A549 (cell line): ENCODE measurements around the gene ZNF429. TPM values are rescaled to one million over a fixed set of nuclear protein-coding genes. Genes with fewer than 3 reads are reported as not detected.

Experiments used
- ATAC-seq, 2 experiments: fragments of 200-7000 bp in 1 of 2; fragments of >200 bp in 1 of 2; cut with Nextera tagmentation in 1 of 2; cut with Tn5 transposase in 1 of 2; 3 replicates each; pipeline versions ENCODE4 v1.8.0 to v1.9.1; 2018 to 2020; ENCODE audit warnings: mild to moderate bottlenecking in 1 of 2, moderate library complexity in 1 of 2
- CTCF ChIA-PET: fragments of 300-600 bp; sonication (Branson Sonifier 250); formaldehyde crosslinking; extraction: SDS; loops from one replicate; lab custom pipeline; 2021; ENCODE audit warnings: antibody characterized with exemption, inconsistent platforms; lab: Yijun Ruan, JAX
- POLR2A ChIA-PET: fragments of 350-600 bp; formaldehyde crosslinking; extraction: SDS; loops from one replicate; lab custom pipeline; 2021; ENCODE audit warnings: antibody characterized with exemption, inconsistent platforms; lab: Yijun Ruan, JAX
- DNase-seq, 2 experiments: peaks; one replicate each; pipeline versions ENCODE4 v3.0.0 to v3.0.0-alpha.2; 2011 to 2016; ENCODE audit warnings: low read depth in 1 of 2, low spot score in 1 of 2
- FAIRE-seq: peaks from 2 replicates; lab custom pipeline; 2011; peaks lifted over from hg19 to GRCh38; lab: Jason Lieb, UNC
- H3K27ac ChIP-seq, 2 experiments: fragments of >200 bp; sonication (Bioruptor Twin); formaldehyde crosslinking; 3 replicates each; pipeline ENCODE4 v1.5.1; 2016 to 2017
- H3K4me1 ChIP-seq: fragments of >200 bp; sonication (Bioruptor Twin); formaldehyde crosslinking; 3 replicates; pipeline ENCODE4 v1.6.1; 2016
- H3K4me2 ChIP-seq: fragments of >200 bp; sonication (Bioruptor Twin); formaldehyde crosslinking; 3 replicates; pipeline ENCODE4 v1.6.1; 2016
- H3K4me3 ChIP-seq: fragments of >200 bp; sonication (Bioruptor Twin); formaldehyde crosslinking; 3 replicates; pipeline ENCODE4 v1.5.1; 2016
- H3K9me3 ChIP-seq: fragments of >200 bp; sonication (Bioruptor Twin); formaldehyde crosslinking; 3 replicates; pipeline ENCODE4 v1.6.1; 2016
- BHLHE40 ChIP-seq: IDR thresholded peaks from 2 replicates; pipeline ENCODE4 v1.6.1; 2012; ENCODE audit warnings: low read depth, low read length, inconsistent platforms
- CBX2 ChIP-seq: fragments of 200-600 bp; sonication (generic); IDR thresholded peaks from 2 replicates; pipeline ENCODE4 v1.6.1; 2016; ENCODE audit warnings: low read depth, mild to moderate bottlenecking, borderline replicate concordance
- CHD2 ChIP-seq: fragments of 150-350 bp; IDR thresholded peaks from 2 replicates; pipeline ENCODE4 v1.6.1; 2014; ENCODE audit warnings: low read length; ENCODE audit not compliant: partially characterized antibody
- CTCF ChIP-seq: fragments of >200 bp; sonication (Bioruptor Twin); formaldehyde crosslinking; IDR thresholded peaks from 3 replicates; pipeline ENCODE4 v1.5.1; 2016
- EP300 ChIP-seq, 2 experiments: fragments of >200 bp; sonication (Bioruptor Twin); formaldehyde crosslinking; IDR thresholded peaks; 2 replicates in 1 of 2; 3 replicates in 1 of 2; pipeline ENCODE4 v1.6.1; 2016 to 2017
- ESRRA ChIP-seq: fragments of 150-350 bp; IDR thresholded peaks from 2 replicates; pipeline ENCODE4 v1.6.1; 2014; ENCODE audit warnings: mild to moderate bottlenecking, low read length, borderline replicate concordance
- FOSB ChIP-seq: fragments of 250-450 bp; sonication (Bioruptor Pico); IDR thresholded peaks from 2 replicates; pipeline ENCODE4 v1.5.0; 2020; ENCODE audit warnings: mild to moderate bottlenecking, moderate library complexity
- FOSL2 ChIP-seq, 2 experiments: fragments of 450-650 bp in 1 of 2; fragments of >200 bp in 1 of 2; sonication (Bioruptor Twin) in 1 of 2; formaldehyde crosslinking; IDR thresholded peaks; 2 replicates each; pipeline versions ENCODE4 v1.5.0 to v1.6.1; 2016 to 2020; ENCODE audit warnings: mild to moderate bottlenecking in 1 of 2, moderate library complexity in 1 of 2
- FOXS1 ChIP-seq: fragments of 250-450 bp; sonication (Bioruptor Pico); IDR thresholded peaks from 2 replicates; pipeline ENCODE4 v1.5.0; 2020; ENCODE audit warnings: mild to moderate bottlenecking, moderate library complexity
- GATA3 ChIP-seq: IDR thresholded peaks from 2 replicates; pipeline ENCODE4 v1.6.1; 2012; ENCODE audit warnings: borderline replicate concordance
- HEYL ChIP-seq: fragments of 250-450 bp; sonication (Bioruptor Pico); IDR thresholded peaks from 2 replicates; pipeline ENCODE4 v1.8.0; 2021; ENCODE audit warnings: mild to moderate bottlenecking, moderate library complexity
- HMGXB4 ChIP-seq: fragments of 250-450 bp; sonication (Bioruptor Pico); IDR thresholded peaks from 2 replicates; pipeline ENCODE4 v1.5.0; 2021; ENCODE audit warnings: mild to moderate bottlenecking, moderate library complexity, borderline replicate concordance
- HOXA7 ChIP-seq: fragments of 250-450 bp; sonication (Bioruptor Pico); IDR thresholded peaks from 2 replicates; pipeline ENCODE4 v1.5.0; 2020; ENCODE audit warnings: mild to moderate bottlenecking, moderate library complexity
- JUNB ChIP-seq: fragments of >200 bp; sonication (Bioruptor Twin); formaldehyde crosslinking; IDR thresholded peaks from 2 replicates; pipeline ENCODE4 v1.6.1; 2016
- KDM1A ChIP-seq: fragments of 200-600 bp; sonication (generic); IDR thresholded peaks from 2 replicates; pipeline ENCODE4 v1.6.1; 2016; ENCODE audit warnings: low read depth, mild to moderate bottlenecking
- KDM5A ChIP-seq: fragments of 200-600 bp; sonication (generic); IDR thresholded peaks from 2 replicates; pipeline ENCODE4 v1.6.1; 2016; ENCODE audit warnings: antibody characterized with exemption, mild to moderate bottlenecking
- MAFK ChIP-seq: fragments of 450-650 bp; IDR thresholded peaks from 2 replicates; pipeline ENCODE4 v1.6.1; 2014; ENCODE audit not compliant: partially characterized antibody
- MAX ChIP-seq: IDR thresholded peaks from 2 replicates; pipeline ENCODE4 v1.6.1; 2012
- MAZ ChIP-seq: fragments of 150-350 bp; IDR thresholded peaks from 2 replicates; pipeline ENCODE4 v1.6.1; 2014; ENCODE audit warnings: antibody characterized with exemption, low read depth, low read length, borderline replicate concordance
- NPAS2 ChIP-seq: fragments of 250-450 bp; sonication (Bioruptor Pico); IDR thresholded peaks from 2 replicates; pipeline ENCODE4 v1.8.0; 2022; ENCODE audit warnings: mild to moderate bottlenecking, moderate library complexity, borderline replicate concordance
- NR3C1 ChIP-seq: fragments of >200 bp; sonication (Bioruptor Twin); formaldehyde crosslinking; IDR thresholded peaks from 3 replicates; pipeline ENCODE4 v1.6.1; 2017
- POLR2AphosphoS2 ChIP-seq: conservative IDR thresholded peaks from 2 replicates; pipeline ENCODE4 v1.6.1; 2012; ENCODE audit warnings: low read length, improper control_type of control experiment, inconsistent platforms
- RARB ChIP-seq: fragments of 250-450 bp; sonication (Bioruptor Pico); IDR thresholded peaks from 2 replicates; pipeline ENCODE4 v1.8.0; 2021; ENCODE audit warnings: mild to moderate bottlenecking, moderate library complexity
- RCOR1 ChIP-seq: fragments of 150-350 bp; IDR thresholded peaks from 2 replicates; pipeline ENCODE4 v1.6.1; 2014; ENCODE audit warnings: antibody characterized with exemption, low read length, low read depth
- REST ChIP-seq: fragments of 200-600 bp; sonication (generic); IDR thresholded peaks from 2 replicates; pipeline ENCODE4 v1.6.1; 2016; ENCODE audit warnings: antibody characterized with exemption, mild to moderate bottlenecking, moderate library complexity
- SMC3 ChIP-seq: fragments of >200 bp; sonication (Bioruptor Twin); formaldehyde crosslinking; IDR thresholded peaks from 3 replicates; pipeline ENCODE4 v1.6.1; 2018; ENCODE audit warnings: inconsistent platforms
- SREBF2 ChIP-seq: fragments of 450-650 bp; IDR thresholded peaks from 2 replicates; pipeline ENCODE4 v1.6.1; 2014; ENCODE audit warnings: mild to moderate bottlenecking, moderate library complexity
- TFCP2L1 ChIP-seq: fragments of 250-450 bp; sonication (Bioruptor Pico); IDR thresholded peaks from 2 replicates; pipeline ENCODE4 v1.5.0; 2021; ENCODE audit warnings: mild to moderate bottlenecking
- TP53 ChIP-seq: fragments of 250-450 bp; sonication (Bioruptor Pico); IDR thresholded peaks from 2 replicates; pipeline ENCODE4 v1.5.0; 2021; ENCODE audit warnings: mild to moderate bottlenecking, moderate library complexity
- USF2 ChIP-seq: fragments of 450-650 bp; IDR thresholded peaks from 2 replicates; pipeline ENCODE4 v1.6.1; 2014; ENCODE audit warnings: antibody characterized with exemption
- ZFP36 ChIP-seq: fragments of 450-650 bp; IDR thresholded peaks from 2 replicates; pipeline ENCODE4 v1.6.1; 2014; ENCODE audit warnings: borderline replicate concordance; ENCODE audit not compliant: partially characterized antibody
- WGBS: methylation state at CpG from one replicate; pipeline ENCODE4 v1.1.6; 2017; ENCODE audit errors: missing lambda C conversion rate; 5-methylcytosine and 5-hydroxymethylcytosine counted together
- polyA plus RNA-seq, 4 experiments: library from polyadenylated mRNA; depleted of rRNA in 3 of 4; stranded (reverse); fragments of >200 nt; fragmentation: RNase III in 1 of 4; extraction: RNeasy Plus Mini Kit Qiagen cat#74134 plus additional on column Dnase treatment in 1 of 4; gene quantifications; 2 replicates in 3 of 4; 3 replicates in 1 of 4; pipeline ENCODE4 v1.2.3, GENCODE V29; 2011 to 2017

Gene ZNF429
- polyA plus RNA-seq, 2 of the 4 experiments (the other 2 are of a cell fraction), result not detected

GRCh38 chr19:21564406-21564805 lies 59.0 kb downstream of the ZNF429 start:
- Histone ChIP-seq H3K27ac (no peak overlapping the region), H3K9me3 (no peaks in the 10 kb centered on the region; the same call in 2 of the 3 replicates), H3K4me2 (no peak overlapping the region), H3K4me3 (no peak overlapping the region), H3K4me1 (no peaks in the 10 kb centered on the region)
- FAIRE-seq (no peak), DNase-seq (no peak), ATAC-seq (no peak)
- WGBS, result 0% methylated on average over 1 of the region's 1 CpG
- no peak for TF ChIP-seq KDM1A
- TF ChIP-seq CHD2, result no peak
- no peak for TF ChIP-seq RARB
- no peak for TF ChIP-seq NR3C1
- no peak for TF ChIP-seq HEYL (CRISPR knock-in tag)
- TF ChIP-seq ESRRA, result no peak
- TF ChIP-seq KDM5A, result no peak
- no peak for TF ChIP-seq BHLHE40
- no peak for TF ChIP-seq RCOR1
- no peak for TF ChIP-seq HMGXB4 (CRISPR knock-in tag)
- no peak for TF ChIP-seq HOXA7
- TF ChIP-seq TFCP2L1 (CRISPR knock-in tag), result no peak
- TF ChIP-seq MAFK, result no peak
- TF ChIP-seq CTCF, result no peak
- TF ChIP-seq FOXS1, result no peak
- no peak for TF ChIP-seq FOSL2 (IDR thresholded peaks at IDR 0.05)
- TF ChIP-seq FOSL2 (CRISPR knock-in tag; IDR thresholded peaks at IDR 0.05), result no peak
- TF ChIP-seq MAZ, result no peak
- ChIA-PET CTCF (no interaction called here), POLR2A (no interaction called here)

- FAIRE-seq (no peak), ATAC-seq (no peak), DNase-seq (no peak)
- H3K4me2 ChIP-seq, result no peak overlapping the region
- no peak overlapping the region for H3K4me3 ChIP-seq
- WGBS, result 0% methylated on average over 3 of the region's 3 CpGs
- H3K27ac ChIP-seq, result no peak overlapping the region
- H3K9me3 ChIP-seq, result no peaks in the 10 kb centered on the region; the same call in 2 of the 3 replicates
- no peaks in the 10 kb centered on the region for H3K4me1 ChIP-seq
- CTCF ChIA-PET, result no interaction called here
- POLR2A ChIA-PET, result no interaction called here
- TF ChIP-seq CBX2, result no peak
- TF ChIP-seq SMC3, result no peak
- no peak for TF ChIP-seq EP300 (IDR thresholded peaks at IDR 0.05)
- TF ChIP-seq FOSB (CRISPR knock-in tag), result no peak
- TF ChIP-seq RARB, result no peak
- TF ChIP-seq REST, result no peak
- TF ChIP-seq JUNB, result no peak
- TF ChIP-seq GATA3, result no peak
- no peak for TF ChIP-seq HOXA7
- TF ChIP-seq KDM5A, result no peak
- TF ChIP-seq POLR2AphosphoS2, result no peak
- no peak for TF ChIP-seq ZFP36
- TF ChIP-seq MAX, result no peak
- TF ChIP-seq SREBF2, result no peak
- TF ChIP-seq MAFK, result no peak
- no peak for TF ChIP-seq USF2
- TF ChIP-seq TP53, result no peak
- no peak for TF ChIP-seq NPAS2
These were observed 60.7 kb downstream of the ZNF429 start for GRCh38 chr19:21566073-21566472.
